Measurements from ENCODE around the gene SLC8B1.

DNA sequence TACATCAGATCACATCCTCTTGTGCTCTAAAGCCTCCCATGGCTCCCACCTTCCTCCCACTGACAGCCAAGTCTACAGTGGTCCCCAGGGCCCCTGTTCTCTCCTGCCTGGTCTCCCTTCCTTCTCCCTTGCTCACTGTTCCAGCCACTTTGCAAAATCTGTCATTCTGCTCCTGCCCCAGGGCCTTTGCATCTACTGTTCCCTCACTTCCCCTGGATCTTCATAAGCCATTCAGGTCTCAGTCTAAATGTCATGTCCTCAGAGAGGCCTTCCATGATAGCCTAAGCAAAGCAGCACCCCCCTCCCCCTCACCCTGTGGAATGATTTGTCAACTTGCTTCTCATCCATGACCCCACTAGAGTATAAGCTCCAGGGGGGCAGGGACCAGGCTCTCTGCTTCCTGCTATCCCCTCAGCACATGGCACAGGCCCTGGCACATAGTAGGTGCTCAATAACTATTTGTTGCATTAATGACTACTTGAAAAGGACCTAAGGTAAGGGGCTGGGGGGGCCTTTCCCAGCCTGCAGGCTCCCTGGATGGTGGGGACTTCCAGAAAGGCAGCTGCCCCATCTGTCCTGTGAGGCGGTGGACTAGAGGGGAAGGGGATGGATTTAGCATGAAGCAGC is 5.0 kb downstream of the SLC8B1 start:
- no peak for TF ChIP-seq MAZ (IDR thresholded peaks at IDR 0.05; ENCODE audit: borderline replicate concordance, low read depth, low read length)
- TF ChIP-seq POLR2A (IDR thresholded peaks at IDR 0.05; ENCODE audit: low read length), result no peak
- TF ChIP-seq, protein P1, sequence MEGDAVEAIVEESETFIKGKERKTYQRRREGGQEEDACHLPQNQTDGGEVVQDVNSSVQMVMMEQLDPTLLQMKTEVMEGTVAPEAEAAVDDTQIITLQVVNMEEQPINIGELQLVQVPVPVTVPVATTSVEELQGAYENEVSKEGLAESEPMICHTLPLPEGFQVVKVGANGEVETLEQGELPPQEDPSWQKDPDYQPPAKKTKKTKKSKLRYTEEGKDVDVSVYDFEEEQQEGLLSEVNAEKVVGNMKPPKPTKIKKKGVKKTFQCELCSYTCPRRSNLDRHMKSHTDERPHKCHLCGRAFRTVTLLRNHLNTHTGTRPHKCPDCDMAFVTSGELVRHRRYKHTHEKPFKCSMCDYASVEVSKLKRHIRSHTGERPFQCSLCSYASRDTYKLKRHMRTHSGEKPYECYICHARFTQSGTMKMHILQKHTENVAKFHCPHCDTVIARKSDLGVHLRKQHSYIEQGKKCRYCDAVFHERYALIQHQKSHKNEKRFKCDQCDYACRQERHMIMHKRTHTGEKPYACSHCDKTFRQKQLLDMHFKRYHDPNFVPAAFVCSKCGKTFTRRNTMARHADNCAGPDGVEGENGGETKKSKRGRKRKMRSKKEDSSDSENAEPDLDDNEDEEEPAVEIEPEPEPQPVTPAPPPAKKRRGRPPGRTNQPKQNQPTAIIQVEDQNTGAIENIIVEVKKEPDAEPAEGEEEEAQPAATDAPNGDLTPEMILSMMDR (IDR thresholded peaks at IDR 0.05), result no peak
- no peak for TF ChIP-seq CEBPB (IDR thresholded peaks at IDR 0.05)
- TF ChIP-seq EP300 (IDR thresholded peaks at IDR 0.05), result no peak
